ENCODE results near the gene QRICH2. TPM values are rescaled to one million over a fixed set of nuclear protein-coding genes. Genes with fewer than 3 reads are reported as not detected.

Gene QRICH2
- total and polyA plus RNA-seq, 11 donors = 1.0 to 2.7 (median 1.6) TPM

- DNase-seq = peak in 1 of 5 donors; percentile 32
- Histone ChIP-seq H3K27me3 (no peaks in the 10 kb centered on the region), H3K27ac (peak overlapping the region in 1 of 12 donors; percentile 65), H3K4me1 (peaks cover 3 to 50% (median 37%) of the 10 kb centered on the region in 12 donors), H3K36me3 (peaks cover 0 to 20% (median 11%) of the 10 kb centered on the region in 9 donors), H3K9me3 (no peaks in the 10 kb centered on the region), H3K4me3 (no peak overlapping the region)
- TF ChIP-seq POLR2A (IDR thresholded peaks at IDR 0.05) = no peak
- TF ChIP-seq CTCF (IDR thresholded peaks at IDR 0.05) = no peak
- ATAC-seq = no peak
- intact Hi-C loops (cut with DNase I) = loop anchor here in 4 of 10 donors (10.0 kb wide), 3 partner anchors 90 to 370 kb away; partner anchors contain the start of gene MRPL38 (in 1 of the 4)
- 70 to 76% (median 71%) methylated on average over 20 to 21 of the region's 21 CpGs for WGBS, 4 donors
Measured at GRCh38 chr17:76274112-76274956, 33.7 kb downstream of the QRICH2 start.

GRCh38 chr17:76273445-76274111 is 34.5 kb downstream of the QRICH2 start:
- Histone ChIP-seq H3K27me3 (no peaks in the 10 kb centered on the region), H3K9me3 (no peaks in the 10 kb centered on the region), H3K27ac (peak overlapping the region in 1 of 12 donors; percentile 79), H3K4me3 (no peak overlapping the region), H3K4me1 (peaks cover 8 to 54% (median 42%) of the 10 kb centered on the region in 12 donors), H3K36me3 (peaks cover 0 to 25% (median 14%) of the 10 kb centered on the region in 9 donors)
- intact Hi-C loops (cut with DNase I) = loop anchor here in 4 of 10 donors (10.0 kb wide), 3 partner anchors 89 to 369 kb away; partner anchors contain the start of gene MRPL38 (in 1 of the 4)
- no peak for TF ChIP-seq CTCF (IDR thresholded peaks at IDR 0.05)
- TF ChIP-seq POLR2A (IDR thresholded peaks at IDR 0.05) = no peak
- DNase-seq (no peak), ATAC-seq (no peak)
- 77 to 87% (median 81%) methylated on average over 20 to 26 of the region's 26 CpGs for WGBS, 4 donors

- H3K27ac ChIP-seq = peak overlapping the region in 9 of 12 donors; percentile 6 to 79 (median 67)
- intact Hi-C loops (cut with DNase I) = loop anchor here in 4 of 10 donors (10.0 kb wide), 3 partner anchors 88 to 368 kb away; partner anchors contain the start of gene MRPL38 (in 1 of the 4)
- H3K4me3 ChIP-seq = peak overlapping the region in 9 of 12 donors; percentile 34 to 60 (median 44)
- TF ChIP-seq CTCF (IDR thresholded peaks at IDR 0.05) = no peak
- TF ChIP-seq POLR2A (IDR thresholded peaks at IDR 0.05) = no peak
- WGBS, 4 donors = 69 to 81% (median 72%) methylated on average over 18 to 19 of the region's 19 CpGs
- DNase-seq = peak in 2 of 5 donors; percentile 29 to 39
- no peaks in the 10 kb centered on the region for H3K27me3 ChIP-seq
- peaks cover 0 to 25% (median 14%) of the 10 kb centered on the region in 9 donors for H3K36me3 ChIP-seq
- H3K9me3 ChIP-seq = no peaks in the 10 kb centered on the region
- peaks cover 8 to 62% (median 50%) of the 10 kb centered on the region in 12 donors for H3K4me1 ChIP-seq
- ATAC-seq = peak in 2 of 4 donors; percentile 1
Measured at GRCh38 chr17:76272541-76273444, 35.3 kb downstream of the QRICH2 start.
